ENCODE results near the gene ASTN1.

The ASTN1 gene

GRCh38 chr1:176816232-176816631 lies 348.3 kb downstream of the ASTN1 start:
- DNase-seq, result no peak

GRCh38 chr1:176815621-176816020 lies 348.9 kb downstream of the ASTN1 start:
- no peak for DNase-seq

DNA sequence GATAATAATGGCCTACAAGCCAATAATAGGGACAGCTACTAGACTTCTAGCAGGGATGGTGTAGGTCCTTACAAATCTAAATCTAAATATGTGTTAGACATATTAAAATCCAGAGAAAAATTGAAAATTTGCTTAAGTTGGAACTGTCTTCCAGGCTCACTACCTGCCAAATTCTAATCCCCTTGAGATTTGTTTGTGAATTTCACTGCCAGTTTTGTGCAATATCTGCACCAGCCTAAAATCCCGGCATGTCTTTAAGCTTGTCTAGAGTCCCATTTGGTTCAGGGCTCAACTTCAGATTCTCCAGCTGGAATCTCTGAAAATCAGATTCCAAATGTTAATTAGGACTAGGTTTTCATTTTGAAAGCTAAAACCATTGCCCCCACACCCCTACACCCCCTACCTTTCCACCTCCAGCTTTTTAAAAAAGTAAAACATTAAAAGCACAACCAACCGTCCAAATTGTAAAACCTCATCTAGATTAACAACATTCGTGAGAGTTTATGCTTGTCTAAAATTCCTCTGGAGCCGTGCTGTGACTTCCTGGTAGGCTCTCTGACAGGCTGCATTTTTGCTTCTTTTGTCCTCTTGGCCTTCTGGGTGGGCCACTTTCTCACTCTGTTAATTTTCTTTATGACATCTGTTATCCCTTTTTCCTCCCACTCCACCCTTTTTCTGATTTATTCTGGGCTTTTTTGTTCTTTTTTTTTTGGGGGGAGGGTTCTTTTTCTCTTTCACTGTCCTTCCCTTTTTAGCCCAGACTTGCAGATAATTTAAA lies 352.8 kb downstream of the ASTN1 start:
- DNase-seq, result no peak

DNA sequence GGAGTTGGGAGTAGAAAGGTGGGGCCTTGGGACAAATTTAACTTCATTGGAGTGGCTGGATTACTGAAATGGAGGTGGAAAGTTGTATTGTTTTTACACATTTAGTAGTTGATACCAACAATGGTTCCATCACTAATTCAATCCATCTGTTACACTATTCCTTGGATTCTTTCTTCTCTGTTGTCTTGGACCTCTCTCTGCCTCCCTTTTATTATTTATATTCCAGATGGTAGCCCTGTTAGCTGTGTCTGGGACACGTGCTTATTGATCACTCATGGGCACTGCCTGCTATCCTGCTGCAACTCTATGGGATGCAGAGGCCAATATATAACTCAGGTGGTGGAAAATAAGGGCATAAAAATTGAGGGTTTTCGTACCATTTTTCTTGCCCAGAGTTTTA lies 355.2 kb downstream of the ASTN1 start:
- no peak for DNase-seq

All from AML-193 (cell line).